Activated T-helper 9 cell treated with anti-CD3 and anti-CD28 coated beads, Interleukin-2, amount 50 U/mL, for 16 hours (primary cell): ENCODE results near the gene TRDMT1.
"Not testable (repeated sequence)": the region's sequence is repeated elsewhere in the genome, so short reads cannot be mapped to it uniquely, and the experiment has no call there.

ENCODE experiments used
- DNase-seq: peaks from one replicate; pipeline ENCODE4 v3.0.0-alpha.2; 2020; ENCODE audit warnings: low read depth

The TRDMT1 gene

GRCh38 chr10:17128261-17128660 is 73.2 kb downstream of the TRDMT1 start:
- DNase-seq = no peak

- DNase-seq = no peak
These were observed 75.1 kb downstream of the TRDMT1 start for GRCh38 chr10:17126327-17126726.

DNA sequence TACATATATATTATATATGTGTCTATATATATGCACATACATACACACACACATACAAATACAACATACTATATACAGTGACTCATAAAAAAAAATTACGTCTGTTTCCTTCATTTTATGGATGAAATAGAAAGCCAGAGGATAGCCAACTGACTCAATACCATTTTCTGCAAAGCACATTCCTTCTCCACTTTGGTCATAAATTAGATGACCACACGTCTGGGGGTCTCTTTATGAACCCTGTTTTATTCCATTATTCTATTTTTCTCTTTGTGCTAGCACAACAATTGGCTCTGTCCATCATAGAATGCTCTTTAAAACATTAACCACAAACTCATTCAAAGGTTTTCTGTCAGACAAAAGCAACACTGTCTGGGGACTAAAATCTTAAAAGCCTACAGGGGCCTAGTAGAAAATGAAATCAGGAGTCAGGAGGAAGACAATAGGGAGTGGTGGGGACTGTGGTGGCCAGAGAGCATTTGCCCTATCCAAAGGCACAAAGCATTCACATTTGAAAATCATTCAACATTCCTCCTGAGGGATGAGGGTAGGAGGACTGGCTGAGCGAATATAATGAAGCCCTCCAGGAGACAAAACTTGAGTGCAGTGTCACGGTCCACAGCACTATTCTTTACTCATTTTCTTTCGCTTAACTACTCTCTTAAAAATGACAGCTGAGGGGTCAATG is 76.1 kb downstream of the TRDMT1 start:
- DNase-seq = no peak

GRCh38 chr10:17123961-17124360 is 77.5 kb downstream of the TRDMT1 start:
- no peak for DNase-seq

DNA sequence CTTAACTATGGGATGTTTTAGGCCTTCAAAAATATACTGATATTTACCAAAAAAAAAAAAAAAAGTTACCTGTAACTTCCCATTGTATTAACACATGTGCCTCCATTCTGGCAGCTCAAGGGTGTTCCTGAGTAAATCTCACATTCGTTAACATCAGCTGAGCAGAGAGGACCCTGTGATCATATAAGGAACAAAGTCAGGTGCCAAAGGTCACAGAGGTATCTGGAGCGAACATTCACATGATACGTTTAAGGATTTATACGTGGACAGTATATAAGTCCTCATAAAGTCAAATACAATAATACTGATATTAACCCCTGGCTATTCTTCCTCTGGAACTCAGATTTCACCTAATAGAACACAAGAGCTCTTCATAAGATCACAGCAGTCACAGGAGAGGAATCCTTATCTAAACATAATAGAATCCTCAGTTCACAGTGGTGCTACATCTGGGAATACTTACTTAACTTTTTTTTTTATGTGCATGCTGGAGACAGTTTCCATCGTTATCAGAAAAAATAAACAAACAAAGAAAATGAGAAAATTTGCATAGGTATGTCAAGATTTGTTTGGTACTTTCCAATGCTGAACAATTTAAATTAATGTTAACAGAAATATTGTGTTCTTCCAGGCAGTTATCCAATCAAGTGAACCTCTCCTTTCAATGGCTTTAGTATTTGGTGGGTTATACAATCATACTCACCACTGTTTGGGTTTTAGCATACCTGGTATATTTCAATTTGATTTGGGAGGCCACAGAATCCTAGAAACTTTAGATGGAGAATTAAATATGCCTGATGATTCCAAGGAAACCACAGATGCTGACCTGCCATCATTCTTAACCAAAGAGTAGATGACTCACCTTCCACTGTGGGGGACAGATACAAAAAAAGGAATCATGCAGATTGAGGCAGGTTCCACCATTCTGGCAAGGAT is 78.5 kb downstream of the TRDMT1 start:
- no peak for DNase-seq

- DNase-seq = no peak
These were observed 79.4 kb downstream of the TRDMT1 start for GRCh38 chr10:17122052-17122451.

DNA sequence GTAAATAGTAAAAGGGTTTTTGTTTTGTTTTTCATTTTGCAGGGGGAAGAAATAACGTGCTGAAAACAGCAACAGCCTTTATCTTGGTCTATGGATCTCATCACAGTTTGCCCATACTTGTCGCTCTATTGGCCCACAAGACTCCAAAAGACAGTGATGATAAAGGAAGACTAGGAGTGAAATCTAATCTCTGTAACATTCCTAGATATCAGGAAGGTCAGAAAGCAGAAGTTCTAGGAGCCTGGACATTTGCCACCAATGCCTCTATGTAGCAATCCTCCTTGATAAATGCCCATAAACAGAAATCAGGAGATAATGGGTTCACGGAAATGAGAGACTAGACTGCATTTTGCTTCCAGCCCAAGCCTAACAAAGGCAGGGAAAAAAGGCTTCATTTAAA is 80.8 kb downstream of the TRDMT1 start:
- DNase-seq = no peak

DNA sequence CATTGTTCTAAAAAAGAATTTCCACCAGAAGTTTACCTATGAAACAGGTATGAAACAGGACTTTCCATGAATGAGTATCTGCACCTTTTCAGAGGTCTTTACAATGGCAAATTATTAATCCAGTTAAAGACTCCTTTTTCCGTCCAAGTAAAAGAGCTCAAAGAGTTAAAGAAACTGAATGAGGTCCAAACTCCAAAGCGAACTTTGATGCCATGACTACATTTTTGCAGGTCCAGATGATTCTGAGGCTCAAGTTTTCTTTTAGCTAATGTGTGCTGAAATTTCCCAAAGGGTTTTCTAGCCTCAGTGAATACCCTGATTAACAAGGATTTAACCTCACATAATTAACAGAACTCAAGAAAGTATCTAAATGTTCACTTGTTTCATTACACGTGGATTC is 81.6 kb downstream of the TRDMT1 start:
- DNase-seq = no peak

- no peak for DNase-seq
These were observed 85.3 kb downstream of the TRDMT1 start for GRCh38 chr10:17116193-17116592.

DNA sequence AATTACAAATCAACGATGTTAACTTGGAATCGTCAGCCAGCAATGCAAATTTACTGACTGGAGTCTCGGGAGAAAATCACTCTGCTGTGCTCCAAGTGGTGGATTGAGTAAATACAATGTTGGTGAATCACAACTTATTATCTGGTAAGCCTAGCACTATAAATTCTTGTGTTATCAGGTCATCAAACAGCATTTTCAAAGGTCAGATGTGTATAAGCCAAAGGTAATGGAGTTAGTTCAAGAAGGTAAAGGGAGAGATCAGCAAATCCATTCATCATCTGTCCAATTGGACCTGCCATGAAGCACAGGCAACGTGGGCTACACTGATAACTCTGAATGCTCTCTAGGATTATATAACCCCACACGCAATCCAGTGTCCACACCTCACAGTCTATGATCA is 85.8 kb downstream of the TRDMT1 start:
- DNase-seq = no peak

DNA sequence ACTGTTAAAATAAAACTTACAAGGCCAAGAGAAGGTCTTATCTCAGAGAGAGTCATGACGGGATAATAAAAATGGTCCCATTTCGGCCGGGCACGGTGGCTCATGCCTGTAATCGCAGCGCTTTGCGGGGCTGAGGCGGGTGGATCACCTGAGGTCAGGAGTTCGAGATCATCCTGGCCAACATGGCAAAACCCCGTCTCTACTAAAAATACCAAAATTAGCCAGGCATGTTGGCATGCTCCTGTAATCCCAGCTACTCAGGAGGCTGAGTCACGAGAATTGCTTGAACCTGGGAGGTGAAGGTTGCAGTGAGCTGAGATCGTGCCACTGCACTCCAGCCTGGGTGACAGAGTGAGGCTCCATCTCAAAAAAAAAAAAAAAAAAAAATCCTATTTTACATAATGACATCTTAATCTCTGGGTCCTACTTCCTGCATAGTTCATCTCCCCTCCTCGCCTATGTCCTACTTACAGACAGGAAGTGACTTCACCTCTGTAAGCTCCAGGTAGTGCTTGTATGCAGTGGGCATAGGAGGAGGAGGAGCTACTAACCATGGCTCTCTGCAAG is 86.5 kb downstream of the TRDMT1 start:
- DNase-seq = not testable (repeated sequence)

- no peak for DNase-seq
These were observed 87.5 kb downstream of the TRDMT1 start for GRCh38 chr10:17113889-17114540.

- DNase-seq = no peak
These were observed 88.1 kb downstream of the TRDMT1 start for GRCh38 chr10:17113346-17113745.

- no peak for DNase-seq
These were observed 88.9 kb downstream of the TRDMT1 start for GRCh38 chr10:17112566-17112965.

GRCh38 chr10:17109475-17110207 is 91.8 kb downstream of the TRDMT1 start:
- no peak for DNase-seq

GRCh38 chr10:17109046-17109445 is 92.4 kb downstream of the TRDMT1 start:
- no peak for DNase-seq

GRCh38 chr10:17106991-17107390 is 94.5 kb downstream of the TRDMT1 start:
- DNase-seq = no peak

DNA sequence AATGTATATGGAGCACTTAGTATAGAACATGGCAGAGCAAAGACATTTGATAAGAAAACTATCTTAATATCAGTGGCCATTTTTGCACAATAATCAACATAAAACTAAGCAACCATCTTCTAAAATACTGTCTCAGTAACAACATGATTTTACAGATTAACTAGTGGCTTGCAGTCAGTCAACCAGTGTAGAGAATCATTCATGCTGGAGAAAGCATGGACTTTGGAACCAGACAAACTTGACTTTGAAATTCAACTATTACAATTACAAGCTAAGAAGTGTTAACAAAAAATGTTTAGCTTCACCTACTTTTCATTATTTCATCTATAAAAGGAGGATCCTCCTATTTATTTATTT is 99.6 kb downstream of the TRDMT1 start:
- no peak for DNase-seq

DNA sequence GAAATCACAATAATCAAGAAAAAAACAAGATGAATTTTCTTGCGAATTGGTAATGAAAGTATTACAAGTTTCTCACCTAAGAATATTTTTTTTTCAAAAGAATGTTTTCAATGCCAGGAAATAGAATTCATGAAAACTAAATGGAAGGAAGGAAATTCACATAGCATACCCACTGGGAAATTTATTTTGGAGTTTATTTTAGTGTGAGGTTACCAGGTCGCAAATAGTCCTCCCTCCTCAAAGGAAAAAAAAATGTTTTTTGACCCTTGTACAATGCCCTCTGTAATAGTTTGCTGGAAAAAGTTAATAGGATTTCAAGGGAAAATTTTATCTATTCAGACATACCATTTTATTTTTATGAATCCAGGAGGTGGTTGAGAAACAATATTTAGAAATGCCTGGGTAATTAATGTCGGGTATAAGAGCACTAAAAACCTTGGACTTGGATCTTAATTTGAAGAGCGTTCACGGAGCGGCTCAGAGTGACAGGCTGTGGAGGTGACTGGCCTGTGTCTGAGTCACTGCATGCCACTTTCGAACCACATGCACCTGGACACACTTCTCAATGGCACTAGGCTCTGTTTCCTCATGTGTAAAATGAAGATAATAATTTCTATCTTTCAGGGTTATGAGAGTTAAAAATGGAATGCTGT is 100.1 kb downstream of the TRDMT1 start:
- DNase-seq = no peak

DNA sequence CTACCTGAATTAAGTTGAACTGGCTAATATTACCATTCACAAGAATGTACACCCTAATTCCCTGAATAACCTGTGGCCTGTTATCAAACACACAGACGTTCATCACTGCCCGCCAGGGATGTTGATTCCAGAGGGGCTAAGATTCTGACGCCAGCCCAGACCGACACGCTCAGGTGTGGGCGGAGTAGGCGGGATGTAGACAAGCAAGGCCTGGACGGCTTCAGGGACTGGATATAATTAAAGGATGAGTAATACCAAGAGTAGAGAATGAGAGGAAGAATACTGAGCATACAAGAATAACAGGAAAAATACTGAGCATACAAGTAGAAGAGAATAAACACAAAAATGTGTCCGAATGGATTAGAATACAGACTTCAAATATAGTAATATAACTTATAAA is 100.9 kb downstream of the TRDMT1 start:
- DNase-seq = no peak

DNA sequence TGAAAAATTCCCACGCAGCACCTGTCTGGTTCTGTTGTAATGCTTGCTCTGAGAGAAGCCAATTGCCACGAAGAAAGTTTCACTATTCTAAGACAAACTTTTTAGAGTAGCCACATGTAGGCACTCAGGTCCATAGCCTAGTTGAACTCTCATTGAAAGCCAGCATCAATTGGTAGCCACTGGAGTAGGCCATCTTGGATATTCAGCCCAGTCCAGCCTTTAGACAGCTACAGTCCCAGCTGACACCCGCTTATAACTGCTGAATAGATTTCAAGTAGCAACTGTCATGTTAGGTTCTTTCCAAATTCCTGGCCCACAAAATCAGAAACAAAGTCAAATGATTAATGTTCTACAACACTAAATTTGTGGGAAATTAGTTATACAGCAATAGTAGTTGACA is 103.5 kb downstream of the TRDMT1 start:
- no peak for DNase-seq
